B cell (primary cell): ENCODE measurements around the gene EPN2. TPM values are rescaled to one million over a fixed set of nuclear protein-coding genes. Genes with fewer than 3 reads are reported as not detected.

Source experiments
- ATAC-seq: fragments of 200-7000 bp; cut with Tn5 transposase; one replicate; pipeline ENCODE4 v1.10.0; 2021; ENCODE audit warnings: low read depth, mild to moderate bottlenecking, moderate number of reproducible peaks, moderate library complexity
- CTCF ChIA-PET: fragments of 350-600 bp; sonication (Branson Sonifier 250); formaldehyde crosslinking; loops from one replicate; lab custom pipeline; 2021; ENCODE audit warnings: antibody characterized with exemption, inconsistent platforms; lab: Charles Lee
- POLR2A ChIA-PET: fragments of 350-600 bp; sonication (Branson Sonifier 250); formaldehyde crosslinking; loops from one replicate; lab custom pipeline; 2021; ENCODE audit warnings: antibody characterized with exemption; lab: Charles Lee
- DNase-seq: peaks from one replicate; pipeline ENCODE4 v3.0.0; 2013
- H2AFZ ChIP-seq: 2 replicates; pipeline ENCODE4 v1.6.1; 2012; ENCODE audit warnings: mild to moderate bottlenecking, low read depth, low read length; ENCODE audit not compliant: insufficient read depth, poor library complexity, severe bottlenecking
- H3K27ac ChIP-seq, 2 donors: 1 replicate in 1 of 2; 2 replicates in 1 of 2; pipeline ENCODE4 v1.5.1; 2012 to 2013; ENCODE audit warnings: low read length in 2 of 2, mild to moderate bottlenecking in 2 of 2, moderate library complexity in 1 of 2
- H3K27me3 ChIP-seq, 4 experiments: fragments of 200-600 bp in 1 of 4; sonication (generic) in 1 of 4; replicated peaks in 1 of 4; 1 replicate in 2 of 4; 2 replicates in 2 of 4; pipeline versions ENCODE4 v1.6.1 to v1.7.0; 2013 to 2016; ENCODE audit warnings: low read length in 3 of 4, mild to moderate bottlenecking in 2 of 4, mixed read lengths in 1 of 4, moderate library complexity in 1 of 4; ENCODE audit not compliant: insufficient read depth in 4 of 4, control insufficient read depth in 3 of 4; ENCODE audit errors: control extremely low read depth in 1 of 4
- H3K36me3 ChIP-seq, 2 experiments: replicated peaks in 1 of 2; 1 replicate in 1 of 2; 2 replicates in 1 of 2; pipeline versions ENCODE4 v1.6.1 to v1.7.1; 2013; ENCODE audit warnings: low read length in 1 of 2; ENCODE audit not compliant: insufficient read depth in 2 of 2, control insufficient read depth in 1 of 2; ENCODE audit errors: control extremely low read depth in 1 of 2, extremely low read depth in 1 of 2
- H3K4me1 ChIP-seq, 2 donors: fragments of 200-600 bp in 1 of 2; sonication (generic) in 1 of 2; 1 replicate in 1 of 2; 2 replicates in 1 of 2; pipeline versions ENCODE4 v1.5.1 to v1.6.1; 2013 to 2017; ENCODE audit warnings: low read length in 2 of 2; ENCODE audit not compliant: control insufficient read depth in 2 of 2, insufficient read depth in 2 of 2
- H3K4me2 ChIP-seq: replicated peaks from 2 replicates; pipeline ENCODE3; 2012; ENCODE audit warnings: mild to moderate bottlenecking, low read depth, low read length; ENCODE audit not compliant: poor library complexity, severe bottlenecking
- H3K4me3 ChIP-seq, 5 experiments: fragments of 200-600 bp in 1 of 5; sonication (generic) in 1 of 5; 1 replicate in 3 of 5; 2 replicates in 2 of 5; pipeline versions ENCODE4 v1.5.1 to v1.7.0; 2011 to 2016; ENCODE audit warnings: low read length in 4 of 5, mild to moderate bottlenecking in 4 of 5, low read depth in 2 of 5, control low read depth in 1 of 5, moderate library complexity in 1 of 5; ENCODE audit not compliant: insufficient read depth in 1 of 5; ENCODE audit errors: control extremely low read depth in 1 of 5, extremely low read depth in 1 of 5
- H3K79me2 ChIP-seq: fragments of 200-600 bp; sonication (generic); one replicate; pipeline ENCODE4 v1.6.0; 2016; ENCODE audit warnings: low read length; ENCODE audit not compliant: control insufficient read depth, insufficient read depth
- H3K9ac ChIP-seq: fragments of 200-600 bp; sonication (generic); 2 replicates; pipeline ENCODE4 v1.6.1; 2017; ENCODE audit warnings: mild to moderate bottlenecking, low read length, moderate library complexity
- H3K9me3 ChIP-seq, 3 donors: one replicate each; pipeline versions ENCODE4 v1.6.1 to v1.7.1; 2013; ENCODE audit warnings: low read length in 2 of 3; ENCODE audit not compliant: control insufficient read depth in 2 of 3, insufficient read depth in 1 of 3; ENCODE audit errors: control extremely low read depth in 1 of 3
- H4K20me1 ChIP-seq: 2 replicates; pipeline ENCODE4 v1.6.0; 2012; ENCODE audit warnings: mild to moderate bottlenecking, low read length; ENCODE audit not compliant: insufficient read depth, control insufficient read depth, poor library complexity, severe bottlenecking
- H3K27ac Mint-ChIP-seq: one replicate; pipeline ENCODE4 v1.8.0; 2021; ENCODE audit warnings: mixed read lengths
- H3K27me3 Mint-ChIP-seq: one replicate; pipeline ENCODE4 v1.8.0; 2021; ENCODE audit warnings: mixed read lengths
- H3K4me1 Mint-ChIP-seq: one replicate; pipeline ENCODE4 v1.8.0; 2021; ENCODE audit warnings: mixed read lengths
- H3K4me3 Mint-ChIP-seq: one replicate; pipeline ENCODE4 v1.8.0; 2021; ENCODE audit warnings: mixed read lengths
- H3K9me3 Mint-ChIP-seq: one replicate; pipeline ENCODE4 v1.8.0; 2022; ENCODE audit warnings: mixed read lengths; ENCODE audit not compliant: insufficient read depth
- CTCF ChIP-seq: fragments of 200-600 bp; IDR thresholded peaks from one replicate; pipeline ENCODE4 v1.8.0; 2022; ENCODE audit warnings: antibody characterized with exemption, mild to moderate bottlenecking
- EZH2 ChIP-seq: IDR thresholded peaks from 2 replicates; pipeline ENCODE4 v1.6.1; 2012; ENCODE audit warnings: borderline replicate concordance, low read depth, mild to moderate bottlenecking, moderate library complexity, low read length; ENCODE audit not compliant: insufficient read depth, poor library complexity, severe bottlenecking
- WGBS: methylation state at CpG from one replicate; pipeline ENCODE4 v1.1.5; 2013; ENCODE audit warnings: missing lambda C conversion rate; ENCODE audit not compliant: insufficient coverage; 5-methylcytosine and 5-hydroxymethylcytosine counted together
- intact Hi-C: fragments of 100-400 bp; cut with micrococcal nuclease; formaldehyde crosslinking; loops from one replicate; pipeline ENCODE4 v1.10.0; 2022
- polyA plus RNA-seq: library from polyadenylated mRNA; depleted of rRNA; stranded (reverse); fragments of >200 nt; gene quantifications from 2 replicates; pipeline ENCODE4 v1.2.3, GENCODE V29; 2012
- total RNA-seq, 2 donors: library from RNA; stranded (reverse); fragments of 120-200 nt in 1 of 2; gene quantifications; 1 replicate in 1 of 2; 2 replicates in 1 of 2; pipeline versions ENCODE4 v1.2.3 to v1.2.4, GENCODE V29; 2013 to 2022

The EPN2 gene
- total and polyA plus RNA-seq, 2 donors (not counting 1 experiment from before 2014, with no cell fraction given): 15.7 to 35.6 TPM

DNA sequence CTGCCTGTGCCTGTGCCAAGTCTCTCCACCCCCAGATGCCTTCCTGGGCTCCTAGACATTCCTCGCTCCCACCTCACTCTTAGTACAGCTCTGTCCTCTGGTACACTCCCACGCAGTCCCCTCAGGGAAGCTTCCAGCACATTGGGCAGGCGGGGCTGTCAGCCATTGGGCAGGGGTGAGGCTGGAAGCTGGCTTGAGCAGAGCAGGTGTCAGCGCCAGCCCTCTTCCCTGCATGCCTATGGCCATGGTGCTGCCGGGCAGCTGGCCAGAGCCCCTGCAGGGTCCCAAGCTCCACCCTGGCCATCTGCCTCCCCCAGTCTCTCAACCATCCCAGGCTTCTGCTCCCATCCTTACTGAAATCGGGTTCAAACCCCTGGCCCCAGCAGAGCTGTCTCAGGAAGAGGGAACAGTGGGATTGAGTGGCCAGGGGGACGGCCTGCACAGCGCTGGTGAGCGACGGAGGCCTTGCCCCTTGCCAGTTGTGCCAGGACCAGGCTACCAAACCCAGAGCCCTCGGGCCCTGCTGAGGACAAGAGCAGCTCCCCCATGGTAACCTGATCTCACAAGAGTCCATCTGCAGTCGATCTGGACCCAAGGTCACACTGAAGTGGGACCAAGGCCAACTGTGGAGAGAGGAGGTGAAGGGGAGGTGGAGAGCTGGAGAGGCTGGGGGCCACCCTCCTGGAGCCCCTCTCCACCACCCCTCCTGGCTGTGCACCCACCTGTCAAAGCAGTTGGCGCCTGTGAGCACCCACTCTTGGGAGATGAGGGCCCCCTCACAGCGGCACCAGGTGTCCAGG, 127.7 kb downstream of the EPN2 start:
- intact Hi-C loops: no loop called here

More for the DNA sequence above, 127.7 kb downstream of the EPN2 start:
- H3K27me3 ChIP-seq: peaks cover 0 to 3% (median 0%) of the 10 kb centered on the region in 4 experiments
- Mint-ChIP-seq H3K27ac (no peak overlapping the region), H3K27me3 (no peaks in the 10 kb centered on the region), H3K4me3 (no peak overlapping the region), H3K9me3 (no peaks in the 10 kb centered on the region), H3K4me1 (peaks cover 35% of the 10 kb centered on the region)
- H3K27ac ChIP-seq: no peak overlapping the region
- H3K9me3 ChIP-seq: no peaks in the 10 kb centered on the region
- no peak overlapping the region for H2AFZ ChIP-seq
- H3K9ac ChIP-seq: no peak overlapping the region
- H3K4me3 ChIP-seq: no peak overlapping the region
- no peaks in the 10 kb centered on the region for H3K36me3 ChIP-seq
- TF ChIP-seq CTCF: no peak
- TF ChIP-seq EZH2: no peak
- POLR2A ChIA-PET: interaction anchor here (0.8 kb wide), 1 partner anchor 13 kb away, joined by 3 read pairs; no protein-coding TSS in a partner anchor
- no peak overlapping the region for H3K4me2 ChIP-seq
- H4K20me1 ChIP-seq: no peaks in the 10 kb centered on the region
- no peak for DNase-seq
- peaks cover 13 to 32% of the 10 kb centered on the region in 2 donors for H3K4me1 ChIP-seq
- CTCF ChIA-PET: interaction anchor here (1.2 to 6.5 kb wide), 5 partner anchors 9 to 400 kb away, joined by 3 to 133 read pairs (median 110); partner anchors contain the start of gene MAPK7
- WGBS: 95% methylated on average over 12 of the region's 14 CpGs
- no peak for ATAC-seq
- no peaks in the 10 kb centered on the region for H3K79me2 ChIP-seq
